ENCODE measurements around the gene OPALIN. TPM values are rescaled to one million over a fixed set of nuclear protein-coding genes. Genes with fewer than 3 reads are reported as not detected.
"Not testable (repeated sequence)": the region's sequence is repeated elsewhere in the genome, so short reads cannot be mapped to it uniquely, and the experiment has no call there.

The OPALIN gene
- polyA plus RNA-seq, 10 donors, result not detected

DNA sequence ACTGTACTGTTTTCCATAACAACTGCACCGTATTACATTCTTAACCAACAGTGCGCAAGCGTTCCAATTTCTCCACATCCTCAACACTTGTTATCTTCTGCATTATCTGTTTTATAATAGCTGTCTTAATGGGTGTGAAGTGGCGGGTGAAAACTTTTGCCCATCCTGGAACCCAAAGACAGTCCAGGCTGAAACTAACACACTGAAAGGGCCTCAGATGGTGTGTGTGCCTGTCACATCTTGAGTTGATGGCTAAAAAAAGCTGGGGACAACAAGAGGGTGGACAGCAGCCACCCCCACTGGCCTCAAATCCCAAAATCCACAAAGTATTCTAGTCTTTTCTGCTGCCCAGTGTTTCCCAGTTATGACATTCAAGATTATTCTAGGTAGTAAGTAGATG lies 19.4 kb downstream of the OPALIN start:
- DNase-seq, result no peak

DNA sequence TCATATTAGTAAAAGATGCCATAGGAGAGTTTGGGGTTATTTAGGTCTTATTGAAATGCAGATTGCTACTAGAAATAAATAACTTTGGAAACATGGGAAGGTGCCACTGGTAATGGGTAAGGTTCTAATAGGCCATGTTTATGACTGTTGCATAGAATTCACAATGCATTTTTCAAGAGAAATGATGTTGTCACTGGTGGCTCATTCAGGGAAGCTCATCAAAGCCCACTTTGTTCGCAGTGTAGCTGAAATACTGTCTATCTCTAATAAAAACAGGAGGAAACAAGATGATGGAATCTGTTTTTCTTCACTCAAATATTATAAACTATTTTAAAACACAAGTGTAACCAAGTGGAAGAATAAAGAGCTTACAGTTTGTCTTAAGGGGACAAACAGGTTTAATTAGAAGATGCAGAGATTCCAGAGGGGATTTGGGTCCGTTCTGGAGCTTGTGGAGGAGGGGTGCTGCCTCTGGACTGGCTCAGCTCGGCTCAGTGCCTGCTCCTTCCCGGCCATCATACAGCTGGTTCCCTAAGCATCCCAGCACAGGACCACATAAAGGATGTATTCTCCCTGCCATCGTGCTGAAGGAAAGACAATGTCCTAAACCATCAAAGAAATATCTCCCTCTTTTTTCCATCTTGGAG lies 20.4 kb downstream of the OPALIN start:
- no peak for DNase-seq

DNA sequence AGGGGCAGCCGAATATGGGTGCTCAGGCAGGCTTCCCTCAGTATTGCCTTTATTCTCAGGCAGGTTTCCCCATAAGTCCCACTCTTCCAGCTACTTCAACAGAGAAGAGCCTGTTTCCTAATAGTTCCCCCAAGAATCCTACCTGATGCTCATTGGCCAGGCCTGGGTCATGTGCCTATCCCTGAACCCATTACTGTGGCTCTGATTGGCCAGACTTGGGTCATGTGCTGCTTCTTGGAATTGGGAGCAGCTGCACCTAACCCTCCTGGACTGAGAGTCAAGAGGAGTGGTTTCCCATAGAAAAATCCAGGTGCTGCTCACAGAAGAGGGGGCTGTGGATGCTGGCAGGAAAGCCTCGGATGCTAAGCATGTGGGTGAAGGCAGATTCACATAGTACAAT lies 21.7 kb downstream of the OPALIN start:
- no peak for DNase-seq

DNA sequence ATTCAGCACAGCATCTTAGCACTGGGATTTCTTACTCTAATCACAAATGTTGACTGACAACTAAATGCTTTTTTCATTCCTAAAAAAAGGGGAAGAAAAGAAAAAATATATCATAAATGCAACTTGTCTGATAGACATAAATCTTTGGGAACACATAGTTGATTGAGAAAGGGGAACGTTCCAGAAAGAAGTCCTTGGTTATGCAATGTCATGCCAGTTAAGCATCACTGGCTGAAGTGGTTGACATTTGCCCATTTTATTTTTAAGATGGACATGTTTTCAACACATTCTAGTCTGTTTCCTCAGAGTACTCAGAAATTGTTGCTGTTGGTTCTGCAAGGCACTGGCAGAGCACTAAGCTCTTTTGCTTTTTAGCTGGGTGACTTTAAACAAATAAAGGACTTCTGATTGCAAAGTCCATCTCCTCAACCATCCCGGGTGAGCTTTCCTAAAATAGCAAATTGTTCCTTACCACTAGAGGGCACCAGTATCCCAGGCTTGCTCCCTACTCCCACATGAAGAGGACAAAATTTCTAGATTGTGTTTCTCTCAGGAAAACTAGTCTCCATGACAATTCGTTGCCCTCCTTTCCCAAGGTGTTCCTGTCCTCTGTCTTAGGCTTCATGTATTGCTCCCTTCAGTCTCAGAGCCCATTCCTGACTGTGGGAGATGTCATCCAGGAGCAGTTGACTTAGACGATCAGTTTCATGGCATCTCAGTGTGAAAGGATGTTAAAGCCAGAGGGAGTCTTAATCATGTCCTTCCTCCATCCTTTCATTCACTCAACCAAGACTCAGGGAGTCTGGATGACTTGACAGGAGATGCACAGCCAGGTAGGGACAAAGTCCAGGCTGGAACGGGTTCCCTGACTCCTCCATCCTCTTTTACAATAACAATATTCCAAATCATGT lies 23.9 kb downstream of the OPALIN start:
- peak; percentile 9 to 46 (median 17) for DNase-seq

DNA sequence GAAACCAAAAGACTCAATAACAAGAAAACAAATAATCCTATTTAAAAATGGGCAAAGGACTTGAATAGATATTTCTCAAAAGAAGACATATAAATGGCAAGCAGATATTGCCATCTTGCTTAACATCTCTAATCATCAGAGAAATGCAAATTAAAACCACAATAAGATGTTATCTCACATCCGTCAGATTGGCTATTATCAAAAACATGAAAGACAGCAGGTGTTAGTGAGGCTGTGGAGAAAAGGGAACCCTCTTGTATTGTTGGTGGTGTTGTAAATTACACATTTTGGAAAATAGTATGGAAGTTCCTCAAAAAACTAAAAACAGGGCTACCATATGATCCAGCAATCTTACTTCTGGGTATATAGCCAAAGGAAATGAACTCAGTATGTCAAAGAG lies 25.7 kb downstream of the OPALIN start:
- no peak for DNase-seq

DNA sequence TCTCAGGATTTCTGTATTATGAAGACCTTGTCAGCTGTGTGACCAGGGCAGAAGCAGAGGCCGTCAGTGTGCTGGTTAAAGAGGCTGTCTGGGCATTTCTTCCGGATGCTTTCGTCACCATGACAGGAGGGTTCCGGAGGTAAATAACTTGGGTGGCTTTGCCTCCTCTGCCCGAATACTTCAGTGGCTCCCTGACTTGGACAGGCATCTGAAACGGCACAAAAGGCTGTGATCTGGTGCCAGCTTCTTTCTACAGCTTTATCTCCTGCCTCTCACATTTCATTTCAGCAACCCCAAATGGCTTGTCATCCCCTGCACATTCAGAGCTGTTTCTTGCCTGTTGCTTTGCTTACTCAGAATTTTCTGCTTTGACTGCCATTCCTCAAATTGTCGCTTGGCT lies 31.3 kb downstream of the OPALIN start:
- DNase-seq, result no peak

DNA sequence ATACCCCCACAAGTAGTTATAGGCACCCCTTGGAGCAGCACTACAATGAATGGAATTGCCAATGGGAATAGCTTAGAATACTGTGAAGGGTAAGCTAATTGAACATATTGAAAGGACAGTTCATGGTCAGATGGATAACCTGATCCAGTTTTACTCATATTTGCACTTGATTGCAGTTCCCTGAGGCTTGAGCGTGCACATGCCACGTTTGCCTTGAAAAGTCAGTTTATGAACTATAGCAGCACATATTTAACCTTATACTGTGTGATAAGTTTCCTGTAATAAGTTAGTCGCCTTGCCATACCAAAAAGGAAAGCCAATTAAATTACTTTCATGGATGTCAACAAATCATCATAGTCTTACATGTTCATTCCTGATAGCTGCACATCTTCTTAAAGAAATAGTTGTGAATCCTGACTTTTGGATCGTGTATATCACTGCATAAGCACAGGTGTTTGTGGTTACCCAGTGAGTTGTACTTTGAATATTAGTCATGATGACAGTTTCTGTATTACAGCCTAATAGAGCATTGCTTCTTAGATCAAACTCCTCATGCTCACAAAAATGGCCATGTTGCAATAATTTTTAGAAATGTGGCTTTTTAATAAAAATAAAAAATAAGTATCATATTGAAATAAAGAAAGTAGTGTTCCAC lies 33.0 kb downstream of the OPALIN start:
- no peak for DNase-seq

DNA sequence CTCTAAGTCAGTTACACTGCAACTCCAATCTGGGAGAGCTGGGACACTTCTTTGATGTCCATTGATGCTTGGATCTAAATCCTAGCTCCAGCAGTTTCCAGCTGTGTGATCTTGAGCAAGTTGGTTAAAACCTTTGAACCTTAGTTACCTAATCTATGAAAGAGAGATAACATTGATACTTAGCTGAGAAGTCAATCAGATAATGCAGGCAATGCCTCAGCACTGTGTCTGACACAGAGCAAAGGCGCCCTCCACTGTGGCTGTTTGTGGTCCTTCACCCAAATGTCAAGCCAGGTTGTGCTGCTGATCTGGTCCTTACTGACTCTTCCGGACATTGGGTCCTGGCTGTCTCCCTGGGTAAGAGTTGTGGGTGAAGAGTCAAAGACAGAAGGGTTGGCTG lies 34.4 kb downstream of the OPALIN start:
- no peak for DNase-seq

DNA sequence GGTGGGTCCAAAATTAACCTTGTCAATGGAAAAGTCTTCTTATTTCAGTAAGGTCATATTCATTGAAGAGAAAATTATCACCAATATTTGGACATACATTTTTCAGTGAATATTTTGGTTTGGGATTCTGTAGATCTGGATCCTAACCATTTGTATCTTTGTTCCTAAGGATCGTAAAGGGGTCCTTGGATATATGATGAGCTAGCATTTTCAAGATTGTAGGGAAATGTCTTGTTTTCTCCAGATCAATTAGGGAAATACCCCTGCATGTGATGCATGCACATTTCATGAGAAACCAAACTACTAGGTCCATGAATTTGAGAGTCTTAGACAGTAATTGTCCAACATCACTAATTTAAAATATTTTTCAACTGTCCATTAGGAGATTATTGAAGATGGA lies 36.5 kb downstream of the OPALIN start:
- no peak for DNase-seq

DNA sequence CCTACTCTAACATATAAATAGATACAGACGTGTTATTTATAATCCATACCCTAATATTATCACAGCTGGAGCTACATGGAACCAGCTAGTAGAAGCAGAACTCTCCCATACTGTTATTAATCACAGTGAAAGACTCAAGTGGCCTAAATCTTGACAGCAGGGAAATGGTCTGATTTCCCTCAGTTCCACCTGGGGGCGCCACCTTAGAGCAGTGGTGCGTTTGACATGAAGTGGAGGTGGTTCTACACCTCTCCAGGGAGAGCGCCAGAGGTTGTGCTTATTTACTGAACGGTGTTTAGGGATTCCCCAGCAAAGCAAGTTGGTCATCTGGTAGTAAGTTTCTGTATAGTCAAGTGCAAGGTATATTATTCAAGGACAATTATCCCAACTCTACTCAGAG lies 37.0 kb downstream of the OPALIN start:
- no peak for DNase-seq

DNA sequence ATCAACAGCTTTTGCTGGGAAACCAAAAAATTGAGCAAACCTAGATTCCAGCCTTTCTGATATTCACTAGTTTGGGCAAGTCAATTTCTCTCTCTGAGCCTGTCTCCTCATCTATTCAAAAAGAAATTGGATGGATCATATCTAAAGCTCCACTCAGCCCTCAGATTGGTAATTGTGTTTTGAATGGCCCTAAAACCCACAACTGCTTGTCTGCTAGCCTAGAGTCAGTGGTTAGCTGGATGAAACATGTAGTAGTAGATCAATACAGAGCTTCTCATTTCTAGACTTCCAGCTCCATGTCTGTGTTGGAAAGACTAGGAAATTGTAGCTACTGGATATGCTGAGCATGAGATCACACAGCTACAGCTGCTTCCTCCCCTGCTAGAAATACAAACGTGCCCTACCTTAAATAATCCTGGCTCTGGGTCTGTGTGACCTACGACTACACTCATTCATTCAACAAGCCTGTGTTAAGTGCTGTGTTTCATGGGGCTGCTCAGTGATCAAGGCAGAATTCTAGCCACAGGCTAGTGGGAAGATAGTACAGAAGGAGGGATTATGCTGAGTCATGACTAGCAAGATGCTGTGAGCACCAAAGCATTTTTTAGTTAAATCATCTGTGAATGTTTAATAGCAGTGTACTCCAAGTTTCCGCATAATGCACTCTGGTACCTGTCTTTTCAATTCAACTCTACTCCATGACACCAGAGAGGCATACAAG lies 38.9 kb downstream of the OPALIN start:
- peak in 1 of 3 donors; percentile 12 for DNase-seq

DNA sequence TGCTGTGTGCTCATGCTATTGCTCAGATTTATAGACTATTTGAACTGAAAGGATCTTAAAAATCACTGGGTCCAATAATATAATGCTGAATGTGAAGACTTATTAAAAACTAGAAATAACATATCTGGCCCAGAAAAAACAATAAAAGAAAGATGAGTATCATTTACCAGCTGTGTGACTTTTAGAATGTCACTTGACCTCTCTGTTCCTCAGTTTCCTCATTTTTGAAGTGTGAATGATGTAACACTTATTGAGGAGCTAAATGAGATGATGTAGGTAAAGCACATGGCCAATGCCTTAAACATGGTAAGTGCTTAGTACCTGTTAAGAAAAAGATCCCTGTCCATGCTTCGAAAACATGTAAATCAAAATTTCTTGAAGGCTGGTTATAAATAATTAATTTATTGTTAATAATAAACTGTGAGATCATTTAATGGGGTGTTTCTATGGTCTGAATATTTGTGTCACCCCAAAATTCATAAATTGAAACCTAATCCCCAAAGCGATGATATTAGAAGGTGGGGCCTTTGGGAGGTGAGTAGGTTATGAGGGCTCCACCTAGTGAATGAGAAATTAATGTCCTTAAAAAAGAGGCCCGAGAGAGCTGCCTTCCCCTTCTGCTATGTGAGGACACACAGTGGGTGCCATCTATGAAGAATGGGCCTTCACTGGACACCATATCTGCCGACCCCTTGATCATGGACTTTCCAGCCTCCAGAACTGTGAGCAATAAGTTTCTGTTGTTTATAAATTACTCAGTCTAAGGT lies 41.6 kb downstream of the OPALIN start:
- no peak for DNase-seq

DNA sequence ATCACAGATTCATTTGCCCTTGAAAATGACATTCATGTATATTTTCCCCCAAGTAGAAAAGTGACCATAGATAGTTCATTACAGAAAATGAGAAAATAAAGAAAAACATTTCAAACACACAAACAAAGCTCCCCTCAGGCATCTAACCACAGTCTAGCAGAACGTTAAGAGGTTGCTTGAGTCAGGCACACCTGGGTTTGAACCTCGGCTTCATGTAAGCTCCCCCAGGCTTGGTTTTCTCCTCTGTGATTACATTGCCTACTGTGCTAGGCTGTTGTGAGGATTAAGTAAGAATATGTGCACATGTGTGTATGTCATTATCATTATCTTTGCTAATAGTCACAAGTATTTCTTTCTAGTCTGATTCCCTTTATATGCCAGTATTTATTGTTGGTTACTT lies 45.5 kb downstream of the OPALIN start:
- DNase-seq, result no peak

DNA sequence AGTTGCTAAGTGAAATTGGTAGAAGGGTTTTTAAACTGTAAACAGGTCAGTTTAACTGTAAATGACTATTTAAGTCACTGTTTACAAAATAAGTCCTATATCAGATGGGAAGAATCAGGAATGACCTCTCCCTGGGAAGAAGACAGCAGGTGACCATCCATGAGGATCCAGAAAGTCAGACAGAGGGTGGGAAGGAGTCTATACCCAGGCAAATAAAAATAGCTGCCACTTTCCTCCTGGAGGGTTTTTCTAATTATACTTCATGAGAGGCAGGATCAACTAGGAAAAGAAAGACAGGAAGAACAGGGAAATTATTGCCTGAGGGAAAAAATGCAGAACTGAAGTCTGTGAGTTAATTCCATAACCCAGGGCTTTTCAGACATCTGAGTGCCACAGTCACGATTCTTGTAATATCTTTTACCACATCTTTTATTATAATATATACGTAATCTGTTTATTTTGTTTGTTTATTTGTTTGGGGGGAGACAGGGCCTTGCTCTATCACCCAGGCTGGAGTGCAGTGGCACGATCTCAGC lies 47.6 kb downstream of the OPALIN start:
- DNase-seq, result no peak

DNA sequence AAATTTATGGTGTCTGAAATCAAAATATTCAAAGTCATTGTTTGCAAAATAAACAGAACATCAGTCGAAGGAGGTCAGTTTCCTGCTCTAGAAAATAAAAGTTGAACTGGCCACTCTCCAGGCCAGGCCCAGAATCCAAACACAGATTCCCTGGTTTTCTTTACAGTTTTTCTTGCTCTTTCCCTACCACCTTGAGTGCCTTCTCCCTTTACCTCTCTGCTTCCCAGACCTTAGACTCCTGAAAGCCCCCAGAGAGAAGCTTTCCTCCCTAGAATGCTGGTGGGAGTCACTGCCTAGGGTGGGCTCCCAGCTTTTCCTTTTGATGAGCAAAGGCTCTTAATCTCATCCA lies 48.5 kb downstream of the OPALIN start:
- no peak for DNase-seq

DNA sequence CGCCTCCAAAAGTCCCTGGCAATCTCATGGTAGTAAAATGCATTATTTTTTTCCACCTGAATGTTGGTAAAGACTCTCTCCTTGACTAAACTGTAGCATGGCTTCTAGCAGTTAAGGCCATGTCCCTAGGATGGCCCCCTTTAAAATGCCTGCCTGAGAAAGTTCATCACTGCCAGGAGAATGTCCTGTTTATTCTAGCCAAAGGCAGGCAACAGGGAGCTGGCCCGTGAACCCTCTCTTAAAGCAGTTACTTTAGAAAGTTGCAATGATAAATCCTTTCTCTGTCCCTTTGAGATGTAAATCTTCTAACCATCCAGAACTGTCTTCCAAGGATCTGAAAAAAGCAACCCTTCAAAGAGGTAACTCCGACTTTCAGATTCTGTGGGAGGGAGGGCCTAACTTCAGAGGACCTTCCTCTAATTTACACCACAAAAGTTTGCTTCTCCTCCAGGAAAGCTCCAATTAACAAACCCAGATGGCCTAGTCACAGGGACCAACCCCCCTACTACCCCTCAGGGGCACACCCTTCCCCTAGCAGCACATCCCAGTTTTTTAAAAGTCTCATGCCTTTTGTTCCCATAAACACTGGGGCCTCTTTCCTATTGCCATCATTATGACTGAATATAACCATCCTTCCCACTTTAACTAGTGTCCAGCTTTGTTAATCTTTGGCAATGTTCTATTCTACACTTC lies 49.0 kb downstream of the OPALIN start:
- peak in 2 of 3 donors; percentile 8 to 48 for DNase-seq

DNA sequence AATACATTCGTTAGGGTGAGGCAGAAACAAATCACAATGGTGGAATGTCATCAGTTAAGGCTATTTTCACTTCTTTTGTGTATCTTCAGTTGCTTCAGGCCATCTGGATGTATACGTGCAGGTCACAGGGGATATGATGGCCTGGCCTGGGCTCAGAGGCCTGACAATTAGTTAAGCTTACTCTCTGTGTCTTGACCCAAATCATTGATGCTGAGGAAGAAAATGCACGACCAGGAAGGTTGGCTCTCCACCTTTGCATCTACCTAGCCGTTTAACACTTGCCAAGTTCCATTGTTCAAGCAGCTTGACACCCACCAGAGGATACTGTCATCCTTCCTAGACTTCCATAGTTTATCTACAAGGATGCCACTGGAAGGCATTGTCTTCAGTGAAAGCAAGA lies 49.9 kb downstream of the OPALIN start:
- DNase-seq, result not testable (repeated sequence)

DNA sequence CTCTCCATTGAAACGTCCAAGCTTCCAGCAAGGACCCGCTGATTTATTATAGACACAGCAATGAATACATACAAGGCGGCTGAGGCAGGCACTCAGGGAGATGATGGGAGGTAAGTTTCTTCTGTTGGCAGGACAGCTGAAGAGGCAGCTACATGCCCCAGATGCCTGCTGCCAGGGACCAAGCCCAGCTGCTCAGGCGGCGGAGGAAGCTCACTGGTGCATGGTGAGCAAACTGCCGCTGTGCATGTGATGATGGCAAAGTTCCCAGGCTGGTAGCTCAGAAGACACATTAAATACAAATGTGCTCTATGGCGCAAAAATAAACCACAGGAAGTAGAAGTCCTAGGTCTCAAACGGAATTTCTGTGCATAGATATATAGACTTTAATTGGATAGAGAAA lies 52.3 kb downstream of the OPALIN start:
- peak in 1 of 3 donors; percentile 13 for DNase-seq

DNA sequence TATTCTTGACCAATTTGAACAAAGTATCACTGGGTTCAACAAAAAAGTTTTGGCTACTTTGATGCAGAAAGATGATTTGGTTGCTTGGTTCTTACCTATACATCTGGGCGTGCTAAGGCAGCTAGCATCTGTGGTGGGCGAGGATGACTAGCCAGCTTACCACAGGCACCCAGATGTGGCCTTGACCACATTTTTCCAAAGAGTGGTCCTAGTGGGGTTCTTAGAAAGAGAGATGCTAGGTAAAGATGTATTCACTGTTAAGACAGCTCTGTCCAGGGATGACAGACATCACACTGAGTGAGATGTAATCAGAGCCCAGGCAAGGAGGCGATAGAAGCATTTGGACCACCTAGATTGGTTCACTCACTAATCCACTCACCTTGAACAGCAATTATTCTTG lies 53.8 kb downstream of the OPALIN start:
- DNase-seq, result no peak

DNA sequence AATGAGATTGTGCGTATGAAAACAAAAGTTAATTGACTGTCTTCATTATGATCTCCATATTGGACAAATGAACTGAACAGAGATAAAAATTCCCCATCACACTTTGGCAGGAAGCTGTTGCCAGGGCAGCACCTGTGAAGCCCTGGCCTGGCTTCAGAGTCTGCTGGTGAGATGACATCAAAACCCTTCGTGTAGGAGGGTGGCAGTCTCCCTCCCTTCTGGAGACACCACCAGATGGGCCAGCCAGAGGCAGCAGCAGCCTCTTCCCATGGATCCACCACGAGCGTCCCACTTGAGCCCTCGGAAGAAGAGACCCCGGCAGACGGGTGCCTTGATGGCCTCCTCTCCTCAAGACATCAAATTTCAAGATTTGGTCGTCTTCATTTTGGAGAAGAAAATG lies 54.6 kb downstream of the OPALIN start, which contains the start of gene DNTT:
DNTT (plus strand) TSS at position 205 of the 400 bp plus-strand sequence; CDS start at position 269, 64 bp downstream.
- no peak for DNase-seq

Data from muscle of back (tissue), 11 donors.